NAMALWA (cell line): ENCODE measurements around the gene GINS2.

ENCODE experiments used
- DNase-seq: peaks from one replicate; pipeline ENCODE4 v3.0.0-alpha.2; 2015; ENCODE audit warnings: low spot score

GINS2 gene

GRCh38 chr16:85716022-85716679, 27.4 kb upstream of the GINS2 start:
- no peak for DNase-seq

- DNase-seq = no peak
Observed at GRCh38 chr16:85715169-85716021, 26.6 kb upstream of the GINS2 start.

DNA sequence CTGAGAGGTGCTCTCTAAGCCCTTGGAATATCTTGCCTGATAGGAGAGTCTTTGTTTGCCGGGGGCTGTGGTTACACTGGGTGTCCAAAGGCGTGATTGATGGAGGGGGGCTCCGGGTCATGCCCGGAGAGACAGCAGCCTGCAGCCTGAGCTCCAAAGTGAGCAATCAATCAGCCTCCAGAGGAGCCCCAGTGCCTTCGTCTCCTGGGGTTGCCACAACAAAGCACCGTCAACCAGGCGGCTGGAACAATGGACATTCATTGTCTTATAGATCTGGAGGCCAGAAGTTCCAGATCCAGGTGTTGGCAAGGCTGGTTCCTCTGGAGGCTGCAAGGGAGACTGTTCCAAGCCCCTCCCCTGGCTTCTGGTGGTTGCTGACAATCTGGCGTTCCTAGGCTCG, 24.0 kb upstream of the GINS2 start:
- DNase-seq = no peak

GRCh38 chr16:85711982-85712587, 23.3 kb upstream of the GINS2 start:
- DNase-seq = no peak

- no peak for DNase-seq
Observed at GRCh38 chr16:85710732-85711131, 22.0 kb upstream of the GINS2 start.

DNA sequence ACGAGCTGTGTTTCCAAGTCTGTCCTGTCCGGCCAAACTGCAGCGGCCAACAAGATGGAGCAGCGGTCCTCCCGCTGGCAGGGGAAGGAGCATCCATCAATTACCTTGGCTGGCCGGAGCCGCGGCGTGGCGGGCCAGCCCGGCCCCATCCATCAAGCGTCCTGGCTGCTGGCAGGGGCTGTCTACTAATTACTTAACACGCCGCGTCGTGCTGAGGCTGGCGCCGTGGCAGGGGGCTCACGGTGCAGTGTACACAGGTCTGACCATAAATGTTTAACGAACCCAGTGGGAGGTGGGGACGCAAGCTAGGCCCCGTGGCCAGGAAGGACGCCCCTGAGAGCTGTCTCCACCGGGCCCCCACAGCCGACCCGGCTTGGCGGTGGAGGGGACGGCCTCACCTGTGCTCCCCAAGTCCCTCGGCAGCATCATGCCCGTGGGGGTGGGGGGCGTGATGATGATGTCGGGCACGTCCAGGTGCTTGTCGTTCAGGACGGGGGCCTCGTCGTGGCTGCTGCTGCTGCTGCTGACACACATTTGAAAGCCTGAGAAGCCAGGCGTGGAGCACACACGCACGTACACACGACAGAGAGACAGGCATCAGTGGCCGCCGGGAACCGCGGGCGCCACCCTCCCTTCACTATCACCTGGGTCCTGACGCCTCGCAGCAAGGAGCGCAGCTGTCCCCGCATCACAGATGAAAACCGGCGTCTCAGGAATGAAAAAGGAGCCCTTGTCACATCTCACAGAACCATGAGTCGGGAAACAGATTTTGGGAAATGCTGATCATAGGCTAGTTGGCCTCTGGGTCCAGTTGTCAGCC, 21.2 kb upstream of the GINS2 start:
- no peak for DNase-seq

DNA sequence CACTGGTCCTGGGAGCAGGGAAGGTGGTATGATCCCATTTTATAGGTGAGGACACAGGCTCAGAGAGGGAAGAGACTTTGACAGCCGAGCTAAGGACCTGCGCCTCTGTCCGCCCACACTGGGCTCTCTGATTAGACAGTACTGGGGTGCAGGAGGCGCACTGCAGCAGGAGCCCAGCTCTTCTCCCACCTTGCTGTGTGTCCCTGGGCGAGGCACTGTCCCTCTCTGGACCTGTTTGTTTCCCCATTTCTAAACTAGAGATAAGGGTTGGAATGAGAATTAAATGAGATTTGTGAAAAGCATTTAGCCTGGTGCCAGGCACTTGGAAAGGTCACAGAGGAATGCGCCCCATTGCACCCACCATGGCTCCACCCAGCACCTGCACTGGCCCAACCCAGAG, 19.6 kb upstream of the GINS2 start:
- DNase-seq = no peak

GRCh38 chr16:85707528-85708095, 18.9 kb upstream of the GINS2 start:
- DNase-seq = no peak

DNA sequence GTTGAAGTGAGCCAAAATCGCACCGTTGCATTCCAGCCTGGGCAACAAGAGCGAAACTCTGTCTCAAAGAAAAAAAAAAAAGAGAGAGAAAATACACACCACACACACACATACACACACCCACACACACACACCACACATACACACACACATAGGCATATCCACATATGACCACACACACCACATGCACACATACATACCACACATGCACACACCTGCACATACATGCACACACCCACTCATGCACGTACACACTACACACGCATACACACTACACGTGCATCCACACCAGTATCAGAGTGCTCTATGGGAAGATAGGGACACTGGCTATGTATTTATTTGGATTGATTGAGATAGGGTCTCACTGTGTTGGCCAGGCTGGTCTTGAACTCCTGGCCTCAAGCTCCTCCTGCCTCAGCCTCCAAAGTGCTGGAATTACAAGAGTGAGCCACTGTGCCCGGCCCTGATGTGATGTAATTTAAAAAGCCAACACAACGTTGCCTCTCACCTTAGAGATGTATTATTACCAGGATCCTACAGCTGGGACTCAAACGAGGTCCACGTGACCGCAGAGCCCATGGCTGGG, 17.8 kb upstream of the GINS2 start:
- no peak for DNase-seq

GRCh38 chr16:85704900-85705846, 16.4 kb upstream of the GINS2 start:
- no peak for DNase-seq

DNA sequence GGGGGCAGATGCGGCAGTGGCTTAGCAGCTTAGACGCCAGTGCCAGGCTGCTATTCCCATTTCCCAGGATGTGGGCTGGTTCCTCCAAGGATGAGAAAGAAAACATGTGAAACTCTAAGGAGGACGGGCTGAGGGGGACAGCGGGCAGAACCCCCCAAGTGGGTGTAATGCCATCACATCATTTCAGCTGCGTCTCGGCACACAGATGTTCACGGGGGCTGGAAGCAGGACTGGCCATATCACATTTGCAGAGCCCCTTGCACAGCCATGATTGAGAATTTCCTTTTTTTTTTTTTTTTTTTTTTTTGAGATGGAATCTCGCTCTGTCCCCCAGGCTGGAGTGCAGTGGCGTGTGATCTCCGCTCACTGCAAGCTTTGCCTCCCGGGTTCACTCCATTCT, 15.3 kb upstream of the GINS2 start:
- DNase-seq = no peak

- DNase-seq = no peak
Observed at GRCh38 chr16:85699628-85700027, 10.9 kb upstream of the GINS2 start.

DNA sequence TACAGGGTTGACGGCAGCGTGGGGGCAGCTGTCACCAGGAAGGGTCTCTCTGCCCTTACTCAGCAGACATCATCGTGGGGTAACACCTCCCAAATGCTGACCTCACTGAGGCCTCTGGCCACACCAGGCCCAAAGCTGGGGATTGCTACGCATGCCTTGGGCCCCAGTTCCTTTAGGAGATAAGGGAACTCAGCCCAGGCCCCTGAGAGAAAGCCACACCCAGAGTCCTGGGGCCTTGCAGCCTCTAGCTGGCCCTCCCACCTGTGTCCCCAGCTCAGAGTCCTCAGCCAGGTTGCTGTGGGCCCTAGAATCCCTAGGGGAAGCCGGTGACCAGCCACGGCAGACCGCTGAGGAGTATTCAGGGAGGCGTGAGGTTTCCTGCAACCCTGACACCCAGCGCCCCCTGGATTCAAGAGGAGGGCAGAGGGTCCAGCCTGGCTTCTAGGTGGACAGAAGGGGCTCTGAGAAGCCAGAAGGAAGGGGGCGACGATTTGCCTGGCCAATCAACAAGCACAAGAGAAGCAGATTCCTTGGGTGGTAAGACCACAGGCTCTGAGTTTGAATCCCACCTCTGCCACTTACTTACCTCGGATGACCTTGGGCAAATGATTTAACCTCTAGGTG, 10.3 kb upstream of the GINS2 start:
- DNase-seq = no peak

- no peak for DNase-seq
Observed at GRCh38 chr16:85698459-85698891, 9.7 kb upstream of the GINS2 start.

GRCh38 chr16:85697431-85697830, 8.7 kb upstream of the GINS2 start:
- DNase-seq = no peak

- no peak for DNase-seq
Observed at GRCh38 chr16:85696781-85697180, 8.0 kb upstream of the GINS2 start.

DNA sequence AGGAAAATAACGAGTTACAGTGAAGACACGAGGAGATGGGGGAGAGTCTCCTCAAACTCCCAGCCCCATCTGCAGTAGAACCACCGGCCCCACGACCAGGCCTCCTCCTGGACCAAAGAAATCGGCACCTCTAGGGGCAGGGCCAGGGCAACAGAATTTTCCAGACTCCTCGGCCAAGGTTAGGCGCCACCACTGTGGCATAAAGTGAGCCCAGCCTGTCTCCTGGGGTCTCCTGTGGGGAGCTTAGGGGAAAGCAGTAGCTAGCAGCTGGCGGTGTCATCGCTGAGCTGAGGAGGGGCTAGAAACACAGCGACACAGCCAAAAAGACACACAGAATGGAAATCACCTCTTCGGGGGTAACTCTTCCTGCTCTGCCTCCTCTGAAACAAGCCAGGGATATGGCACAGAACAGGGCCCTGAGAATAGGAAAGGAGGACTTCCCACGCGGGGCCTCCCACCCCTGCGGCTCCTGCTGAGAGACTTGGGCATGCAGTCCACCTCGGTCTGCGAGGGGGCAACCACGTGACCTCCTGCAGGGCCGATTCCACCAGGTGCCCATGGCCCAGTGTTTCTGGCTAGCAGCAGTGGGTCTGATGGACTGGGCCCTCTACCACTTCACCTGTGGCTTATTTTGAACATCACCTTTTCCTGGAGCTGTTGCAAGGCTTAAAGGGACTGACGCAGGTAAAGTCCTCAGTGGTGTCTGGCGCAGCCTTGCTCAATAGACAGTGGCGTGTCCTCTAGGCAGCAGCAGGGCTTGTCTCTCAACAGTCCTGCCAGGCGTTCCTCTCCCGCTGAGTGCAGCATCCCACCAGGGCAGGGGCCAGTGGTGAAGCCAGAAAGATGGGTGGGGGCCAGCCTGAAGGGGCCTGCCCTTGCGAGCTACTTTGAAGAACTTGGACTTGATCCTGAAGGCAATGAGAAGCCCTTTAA, 6.7 kb upstream of the GINS2 start:
- no peak for DNase-seq

- no peak for DNase-seq
Observed at GRCh38 chr16:85690469-85691064, 1.8 kb upstream of the GINS2 start.
